Breast epithelium (tissue), 3 donors: Measurements from ENCODE around the gene SUGP2.

Source experiments
- POLR2A ChIP-seq: fragments of 450-650 bp; IDR thresholded peaks from one replicate; pipeline ENCODE4 v1.6.1; 2016; ENCODE audit warnings: antibody characterized with exemption, mild to moderate bottlenecking, moderate library complexity
- POLR2AphosphoS5 ChIP-seq, 3 donors: sonication (generic); formaldehyde crosslinking; IDR thresholded peaks; one replicate each; pipeline ENCODE4 v1.6.1; 2017; ENCODE audit warnings: antibody characterized with exemption in 3 of 3
- TF ChIP-seq, protein P1 (sequence below), 3 donors: fragments of 450-650 bp; IDR thresholded peaks; one replicate each; pipeline ENCODE4 v1.5.1; 2016 to 2017; ENCODE audit warnings: antibody characterized with exemption in 3 of 3, mild to moderate bottlenecking in 3 of 3, moderate library complexity in 3 of 3

DNA sequence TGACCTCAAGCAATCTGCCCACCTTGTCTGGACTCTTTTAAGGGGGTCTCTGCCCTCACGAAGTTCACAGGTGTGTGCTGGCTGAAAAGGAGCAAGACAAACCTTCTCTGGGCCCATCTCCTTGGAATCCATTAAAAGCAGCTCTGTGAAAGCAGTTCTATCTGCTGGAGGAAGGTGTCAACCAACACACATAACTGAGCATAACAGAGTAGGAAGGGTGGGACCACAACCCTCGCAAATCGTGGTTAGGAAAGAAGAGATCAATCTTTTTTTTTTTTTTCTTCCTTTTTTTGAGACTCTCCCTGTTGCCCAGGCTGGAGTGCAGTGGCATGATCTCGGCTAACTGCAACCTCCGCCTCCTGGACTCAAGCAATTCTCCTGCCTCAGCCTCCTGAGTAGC lies 1.4 kb downstream of the SUGP2 start:
- TF ChIP-seq POLR2AphosphoS5 (IDR thresholded peaks at IDR 0.05) (no peak), POLR2A (no peak)
- TF ChIP-seq, protein P1, sequence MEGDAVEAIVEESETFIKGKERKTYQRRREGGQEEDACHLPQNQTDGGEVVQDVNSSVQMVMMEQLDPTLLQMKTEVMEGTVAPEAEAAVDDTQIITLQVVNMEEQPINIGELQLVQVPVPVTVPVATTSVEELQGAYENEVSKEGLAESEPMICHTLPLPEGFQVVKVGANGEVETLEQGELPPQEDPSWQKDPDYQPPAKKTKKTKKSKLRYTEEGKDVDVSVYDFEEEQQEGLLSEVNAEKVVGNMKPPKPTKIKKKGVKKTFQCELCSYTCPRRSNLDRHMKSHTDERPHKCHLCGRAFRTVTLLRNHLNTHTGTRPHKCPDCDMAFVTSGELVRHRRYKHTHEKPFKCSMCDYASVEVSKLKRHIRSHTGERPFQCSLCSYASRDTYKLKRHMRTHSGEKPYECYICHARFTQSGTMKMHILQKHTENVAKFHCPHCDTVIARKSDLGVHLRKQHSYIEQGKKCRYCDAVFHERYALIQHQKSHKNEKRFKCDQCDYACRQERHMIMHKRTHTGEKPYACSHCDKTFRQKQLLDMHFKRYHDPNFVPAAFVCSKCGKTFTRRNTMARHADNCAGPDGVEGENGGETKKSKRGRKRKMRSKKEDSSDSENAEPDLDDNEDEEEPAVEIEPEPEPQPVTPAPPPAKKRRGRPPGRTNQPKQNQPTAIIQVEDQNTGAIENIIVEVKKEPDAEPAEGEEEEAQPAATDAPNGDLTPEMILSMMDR (IDR thresholded peaks at IDR 0.05) = no peak
